GM18498 (cell line): Measurements from ENCODE around the gene RIPK4.

Experiments used
- ATAC-seq: cut with Tn5 transposase; IDR thresholded peaks from one replicate; pipeline ENCODE4 v1.9.1; 2021; ENCODE audit warnings: mild to moderate bottlenecking, moderate library complexity; ENCODE audit not compliant: unreplicated experiment

Gene RIPK4

DNA sequence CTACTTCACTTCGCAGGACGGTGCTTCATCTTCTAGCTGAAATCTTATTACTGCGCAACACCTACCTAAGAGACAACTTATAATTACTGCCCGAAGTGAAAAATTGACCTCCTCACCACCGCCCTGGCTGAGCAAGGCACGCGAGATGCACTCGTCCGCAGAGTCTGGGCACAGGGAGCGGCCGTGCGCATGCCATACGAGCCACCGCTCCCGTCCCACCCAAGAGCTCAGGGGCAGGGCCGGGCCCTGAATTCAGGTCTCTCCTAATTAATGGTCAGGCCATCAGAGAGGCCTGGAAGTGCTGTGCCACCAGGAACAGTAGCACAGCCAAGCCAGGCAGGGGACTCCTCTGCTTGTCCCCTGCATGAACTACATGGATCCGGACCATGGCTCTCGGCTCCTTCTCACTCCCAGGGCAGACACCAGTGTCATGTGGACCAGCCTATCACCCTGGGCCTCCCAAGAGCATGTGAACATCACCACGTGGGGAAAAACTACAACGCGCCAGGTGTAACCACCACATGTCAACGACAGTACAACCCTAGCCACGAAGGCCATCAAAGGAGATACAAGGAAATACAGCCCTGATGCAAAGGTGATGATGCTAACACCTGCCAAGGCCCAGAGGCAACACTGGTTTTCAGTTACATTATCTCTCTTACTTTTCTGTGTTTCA lies 11.5 kb downstream of the RIPK4 start:
- ATAC-seq = no peak

- ATAC-seq = no peak
Observed at GRCh38 chr21:41754479-41754891, 12.4 kb downstream of the RIPK4 start.

DNA sequence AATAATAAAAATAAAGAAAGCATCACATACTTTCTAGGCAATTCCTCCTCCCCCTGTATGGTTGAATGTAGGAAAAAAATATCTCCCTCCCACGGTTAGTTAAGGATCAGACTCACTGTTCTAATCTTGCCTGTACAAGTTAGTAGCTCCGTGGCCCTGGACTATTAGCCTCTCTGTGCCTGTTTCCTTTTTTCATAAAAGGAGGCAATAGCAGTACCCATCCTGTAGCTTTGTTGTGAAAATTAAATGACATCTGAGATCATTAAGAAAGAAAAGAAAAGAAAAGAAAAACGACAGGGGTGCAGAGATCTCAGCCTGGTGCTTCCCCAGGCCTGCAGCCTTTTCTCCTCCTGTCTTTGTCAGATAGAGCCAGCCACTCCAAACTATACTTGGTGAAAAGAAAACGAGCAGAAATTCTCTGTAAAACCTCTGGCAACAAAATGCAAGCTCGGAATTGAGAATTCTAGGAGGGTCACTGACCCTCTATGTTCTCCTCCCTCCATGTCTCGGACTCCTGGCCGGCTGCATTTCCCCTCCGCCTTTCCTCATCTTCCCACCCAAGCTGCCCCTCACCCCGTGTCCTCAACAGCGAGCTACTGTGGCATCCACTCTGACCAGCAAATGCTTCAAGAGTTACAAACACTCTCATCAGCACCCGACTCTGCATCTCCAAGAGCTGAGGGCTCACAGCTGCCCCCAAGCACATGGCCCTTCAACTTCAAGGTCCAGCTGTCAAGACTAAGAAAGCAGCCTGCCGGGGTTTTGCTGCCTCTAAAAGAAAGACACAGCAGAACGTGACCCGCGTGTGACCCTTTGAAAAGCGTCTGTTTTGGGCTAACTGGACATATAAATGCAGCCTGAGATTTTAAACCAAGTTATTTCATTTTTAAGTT lies 13.6 kb downstream of the RIPK4 start:
- ATAC-seq = no peak

GRCh38 chr21:41752231-41752681 lies 14.6 kb downstream of the RIPK4 start:
- no peak for ATAC-seq

GRCh38 chr21:41751611-41752011 lies 15.2 kb downstream of the RIPK4 start:
- ATAC-seq = no peak

- no peak for ATAC-seq
Observed at GRCh38 chr21:41750532-41751151, 16.2 kb downstream of the RIPK4 start.

GRCh38 chr21:41750051-41750450 lies 16.8 kb downstream of the RIPK4 start:
- no peak for ATAC-seq

GRCh38 chr21:41749286-41749685 lies 17.6 kb downstream of the RIPK4 start:
- no peak for ATAC-seq

- no peak for ATAC-seq
Observed at GRCh38 chr21:41747943-41748738, 18.7 kb downstream of the RIPK4 start.

DNA sequence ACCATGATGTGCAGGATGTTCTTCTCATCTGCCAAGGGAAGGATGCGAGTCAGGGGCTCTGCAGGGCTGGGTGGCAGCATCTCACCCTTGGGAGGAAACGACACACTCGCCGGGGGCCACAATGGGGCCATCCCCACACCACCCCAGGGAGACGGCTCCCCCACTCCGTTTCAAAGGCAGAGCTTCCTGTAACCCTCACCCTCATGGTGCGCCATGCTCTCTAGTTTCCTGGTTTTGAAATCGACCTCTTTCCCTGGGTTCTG lies 20.2 kb downstream of the RIPK4 start:
- ATAC-seq = no peak

DNA sequence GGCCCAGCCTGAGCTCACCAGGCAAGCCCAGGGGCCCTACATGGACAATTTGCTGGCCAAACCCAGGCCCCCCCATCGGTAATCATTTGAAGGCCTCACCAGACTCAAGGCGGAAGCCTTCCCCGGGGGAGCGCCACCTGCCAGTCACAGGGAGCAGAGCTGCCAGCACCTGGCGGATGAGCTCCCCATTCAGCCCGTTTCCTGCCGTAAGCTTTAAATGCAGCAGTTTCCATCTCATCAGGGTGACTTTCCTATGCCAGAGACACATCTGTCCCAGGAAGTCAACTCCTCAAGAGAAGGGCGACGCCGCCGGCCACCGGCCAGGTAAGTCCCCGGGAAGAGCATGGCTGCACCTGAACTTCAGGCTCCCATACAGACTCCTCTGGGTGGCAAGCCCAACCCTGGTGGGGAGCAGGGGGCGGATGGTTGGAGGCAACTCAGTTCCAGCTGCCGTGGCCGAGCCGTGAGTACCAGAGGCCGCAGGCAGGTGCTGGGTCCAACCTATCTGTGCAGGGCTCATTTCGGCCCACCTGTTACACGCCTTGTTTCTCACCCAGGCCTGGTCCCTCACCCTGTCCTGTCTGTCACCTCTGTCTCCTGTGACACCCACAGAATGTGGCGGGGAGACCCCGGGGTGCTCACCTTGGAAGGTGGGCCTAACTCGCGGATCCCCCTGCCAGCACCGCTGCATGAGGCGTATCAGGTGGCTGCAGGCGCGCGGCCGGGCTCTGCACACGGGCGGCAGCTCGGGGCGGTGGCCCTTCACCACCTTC lies 20.7 kb downstream of the RIPK4 start:
- ATAC-seq = no peak

- no peak for ATAC-seq
Observed at GRCh38 chr21:41745026-41745820, 21.6 kb downstream of the RIPK4 start.

DNA sequence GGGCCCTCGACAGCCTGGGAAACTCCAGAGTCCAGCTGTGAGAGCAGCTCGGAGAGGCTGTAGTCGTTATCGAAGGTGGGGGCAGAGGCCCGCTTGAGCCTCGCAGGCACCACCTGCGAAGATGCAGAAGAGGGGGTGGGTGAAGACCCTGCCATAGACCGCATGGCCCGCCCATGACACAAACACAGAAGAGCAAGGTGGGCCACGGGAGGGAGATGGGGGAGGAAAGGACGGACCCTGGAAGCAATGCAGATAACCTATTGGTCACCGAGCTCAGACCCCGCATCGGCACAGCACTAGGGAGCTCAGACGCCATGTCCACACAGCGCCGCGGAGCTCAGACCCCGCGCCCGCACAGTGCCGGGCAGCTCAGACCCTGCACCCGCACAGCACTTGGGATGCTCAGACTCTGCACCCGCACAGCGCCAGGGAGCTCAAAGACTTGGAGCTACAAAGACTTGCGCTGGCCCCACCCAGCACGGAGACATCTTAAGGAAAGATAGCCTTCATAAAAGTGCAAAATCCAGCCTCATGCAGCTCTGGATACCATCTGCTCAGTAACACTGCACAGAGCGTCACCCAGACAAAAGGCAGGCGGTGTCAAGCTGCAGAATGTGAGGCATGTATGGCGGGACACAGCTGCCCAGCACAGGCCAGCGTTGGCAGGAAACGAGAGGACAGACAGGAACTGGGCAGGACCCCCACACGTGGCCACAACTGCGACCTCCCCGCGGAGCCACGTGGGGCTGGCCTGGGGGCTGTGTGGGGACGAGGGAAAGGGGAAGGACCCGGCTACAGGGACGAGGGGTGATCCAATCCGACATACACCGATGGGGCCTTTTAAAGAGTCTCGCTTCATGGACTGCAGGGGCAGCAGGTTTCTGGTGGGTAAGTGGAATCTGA lies 22.6 kb downstream of the RIPK4 start:
- ATAC-seq = no peak

- ATAC-seq = no peak
Observed at GRCh38 chr21:41743321-41744027, 23.4 kb downstream of the RIPK4 start.

GRCh38 chr21:41742073-41742875 lies 24.6 kb downstream of the RIPK4 start:
- no peak for ATAC-seq

GRCh38 chr21:41741253-41742072 lies 25.4 kb downstream of the RIPK4 start:
- ATAC-seq = no peak
